ENCODE measurements around the gene PSMC2.

DNA sequence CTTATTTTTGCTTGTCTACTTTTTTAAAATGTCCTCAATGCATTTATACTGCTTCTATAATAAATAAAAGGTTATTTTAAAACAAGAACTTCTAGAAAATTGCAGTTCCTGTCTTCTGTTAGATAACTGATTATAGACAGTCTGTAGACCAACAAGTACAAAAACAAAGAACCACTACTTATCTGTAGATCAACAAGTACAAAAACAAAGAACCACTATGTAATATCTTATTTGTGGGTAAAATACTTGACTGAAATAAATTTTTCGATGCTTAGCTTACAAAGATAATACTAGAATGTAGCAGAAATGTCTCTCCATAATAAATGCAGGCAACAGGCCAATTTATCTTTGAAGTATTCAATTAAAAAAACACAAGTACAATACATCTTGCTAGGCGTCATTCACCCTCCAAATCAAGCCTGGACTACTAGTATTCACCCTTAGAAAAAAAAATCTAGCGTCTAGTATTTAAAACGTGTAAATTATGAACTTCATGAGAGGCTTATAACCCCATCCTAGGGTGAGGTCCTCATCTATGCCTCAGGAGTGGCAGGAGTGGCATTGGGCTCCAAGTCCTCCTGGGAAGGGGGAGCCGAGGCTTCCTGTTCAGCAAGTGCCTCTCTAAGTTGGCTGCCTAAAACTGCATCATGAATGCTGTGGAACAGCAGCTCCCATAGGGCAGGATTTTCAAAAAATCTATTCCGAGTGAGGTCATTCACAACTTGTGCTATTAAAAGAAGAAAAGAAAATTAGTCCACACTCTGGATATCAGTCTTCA, 26.6 kb downstream of the PSMC2 start:
- TF ChIP-seq EZH2 (IDR thresholded peaks at IDR 0.05; ENCODE audit: borderline replicate concordance, insufficient read depth, low read length, poor library complexity, severe bottlenecking) = no peak
- no peak for TF ChIP-seq EP300 (conservative IDR thresholded peaks at IDR 0.05; ENCODE audit: poor library complexity, severe bottlenecking)
- no peak for TF ChIP-seq RAD21 (conservative IDR thresholded peaks at IDR 0.05)
- TF ChIP-seq, protein P1, sequence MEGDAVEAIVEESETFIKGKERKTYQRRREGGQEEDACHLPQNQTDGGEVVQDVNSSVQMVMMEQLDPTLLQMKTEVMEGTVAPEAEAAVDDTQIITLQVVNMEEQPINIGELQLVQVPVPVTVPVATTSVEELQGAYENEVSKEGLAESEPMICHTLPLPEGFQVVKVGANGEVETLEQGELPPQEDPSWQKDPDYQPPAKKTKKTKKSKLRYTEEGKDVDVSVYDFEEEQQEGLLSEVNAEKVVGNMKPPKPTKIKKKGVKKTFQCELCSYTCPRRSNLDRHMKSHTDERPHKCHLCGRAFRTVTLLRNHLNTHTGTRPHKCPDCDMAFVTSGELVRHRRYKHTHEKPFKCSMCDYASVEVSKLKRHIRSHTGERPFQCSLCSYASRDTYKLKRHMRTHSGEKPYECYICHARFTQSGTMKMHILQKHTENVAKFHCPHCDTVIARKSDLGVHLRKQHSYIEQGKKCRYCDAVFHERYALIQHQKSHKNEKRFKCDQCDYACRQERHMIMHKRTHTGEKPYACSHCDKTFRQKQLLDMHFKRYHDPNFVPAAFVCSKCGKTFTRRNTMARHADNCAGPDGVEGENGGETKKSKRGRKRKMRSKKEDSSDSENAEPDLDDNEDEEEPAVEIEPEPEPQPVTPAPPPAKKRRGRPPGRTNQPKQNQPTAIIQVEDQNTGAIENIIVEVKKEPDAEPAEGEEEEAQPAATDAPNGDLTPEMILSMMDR (IDR thresholded peaks at IDR 0.05; ENCODE audit: poor library complexity, severe bottlenecking) = no peak
- TF ChIP-seq TAF1 (IDR thresholded peaks at IDR 0.05; ENCODE audit: low read depth) = no peak
- TF ChIP-seq SMC3 (conservative IDR thresholded peaks at IDR 0.05; ENCODE audit: poor library complexity) = no peak

Measured in neural cell (in vitro differentiated cells).